ENCODE data around the gene SYT2. TPM values are rescaled to one million over a fixed set of nuclear protein-coding genes. Genes with fewer than 3 reads are reported as not detected.

SYT2 gene
- total RNA-seq, 1 experiment from 2014 or later = 12.1 TPM

DNA sequence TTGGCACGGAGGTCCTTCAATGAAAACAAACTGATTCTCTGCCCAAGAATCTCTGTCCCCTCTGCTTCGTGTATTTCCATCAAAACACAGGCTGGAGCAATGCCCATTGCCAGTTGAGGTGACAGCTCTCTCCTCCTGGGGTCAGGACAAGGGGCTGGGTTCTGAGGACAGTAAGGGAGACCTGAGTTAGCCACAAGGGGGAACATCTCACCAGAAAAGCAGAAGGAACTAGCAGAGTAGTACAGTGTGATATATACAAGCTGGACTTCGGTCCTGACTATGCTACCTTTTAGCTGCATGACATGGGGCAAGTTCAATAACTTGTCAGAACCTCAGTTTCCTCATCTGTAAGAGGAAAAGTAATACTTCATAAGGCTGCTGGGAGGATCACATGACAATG lies 50.3 kb downstream of the SYT2 start (continued):
- TF ChIP-seq, protein P1, sequence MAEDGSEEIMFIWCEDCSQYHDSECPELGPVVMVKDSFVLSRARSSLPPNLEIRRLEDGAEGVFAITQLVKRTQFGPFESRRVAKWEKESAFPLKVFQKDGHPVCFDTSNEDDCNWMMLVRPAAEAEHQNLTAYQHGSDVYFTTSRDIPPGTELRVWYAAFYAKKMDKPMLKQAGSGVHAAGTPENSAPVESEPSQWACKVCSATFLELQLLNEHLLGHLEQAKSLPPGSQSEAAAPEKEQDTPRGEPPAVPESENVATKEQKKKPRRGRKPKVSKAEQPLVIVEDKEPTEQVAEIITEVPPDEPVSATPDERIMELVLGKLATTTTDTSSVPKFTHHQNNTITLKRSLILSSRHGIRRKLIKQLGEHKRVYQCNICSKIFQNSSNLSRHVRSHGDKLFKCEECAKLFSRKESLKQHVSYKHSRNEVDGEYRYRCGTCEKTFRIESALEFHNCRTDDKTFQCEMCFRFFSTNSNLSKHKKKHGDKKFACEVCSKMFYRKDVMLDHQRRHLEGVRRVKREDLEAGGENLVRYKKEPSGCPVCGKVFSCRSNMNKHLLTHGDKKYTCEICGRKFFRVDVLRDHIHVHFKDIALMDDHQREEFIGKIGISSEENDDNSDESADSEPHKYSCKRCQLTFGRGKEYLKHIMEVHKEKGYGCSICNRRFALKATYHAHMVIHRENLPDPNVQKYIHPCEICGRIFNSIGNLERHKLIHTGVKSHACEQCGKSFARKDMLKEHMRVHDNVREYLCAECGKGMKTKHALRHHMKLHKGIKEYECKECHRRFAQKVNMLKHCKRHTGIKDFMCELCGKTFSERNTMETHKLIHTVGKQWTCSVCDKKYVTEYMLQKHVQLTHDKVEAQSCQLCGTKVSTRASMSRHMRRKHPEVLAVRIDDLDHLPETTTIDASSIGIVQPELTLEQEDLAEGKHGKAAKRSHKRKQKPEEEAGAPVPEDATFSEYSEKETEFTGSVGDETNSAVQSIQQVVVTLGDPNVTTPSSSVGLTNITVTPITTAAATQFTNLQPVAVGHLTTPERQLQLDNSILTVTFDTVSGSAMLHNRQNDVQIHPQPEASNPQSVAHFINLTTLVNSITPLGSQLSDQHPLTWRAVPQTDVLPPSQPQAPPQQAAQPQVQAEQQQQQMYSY (CRISPR knock-in tag; IDR thresholded peaks at IDR 0.05) = no peak
- no peak for TF ChIP-seq SMAD4 (CRISPR knock-in tag; IDR thresholded peaks at IDR 0.05)
- TF ChIP-seq NFATC4 (CRISPR knock-in tag; IDR thresholded peaks at IDR 0.05) = no peak
- no peak for TF ChIP-seq ZNF416 (CRISPR knock-in tag; IDR thresholded peaks at IDR 0.05)
- no peak for TF ChIP-seq ZNF121 (CRISPR knock-in tag; IDR thresholded peaks at IDR 0.05)
- no peak for TF ChIP-seq JUN (CRISPR knock-in tag; IDR thresholded peaks at IDR 0.05)

DNA sequence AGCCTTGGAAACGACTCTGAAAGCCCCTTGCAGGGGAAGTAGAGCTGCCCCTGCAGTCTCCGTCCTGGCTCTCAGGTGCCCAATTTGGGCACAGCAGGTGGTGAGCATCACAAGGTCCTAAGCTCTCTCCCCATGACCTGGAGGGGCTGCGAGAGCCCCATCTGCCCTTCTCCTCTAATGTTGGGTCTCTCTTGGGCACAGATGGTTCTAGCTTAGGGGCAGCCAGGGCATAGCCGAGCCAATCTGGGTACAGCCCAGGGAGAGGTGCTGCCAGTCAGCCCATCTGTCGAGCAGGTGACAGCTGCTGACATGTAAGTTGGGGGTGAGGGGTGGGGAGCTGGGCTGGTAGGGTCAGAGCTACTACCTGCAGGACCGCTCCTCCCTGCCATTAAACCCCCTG lies 50.7 kb downstream of the SYT2 start:
- H3K9me3 Mint-ChIP-seq = no peaks in the 10 kb centered on the region
- TF ChIP-seq ATF1 (CRISPR knock-in tag; IDR thresholded peaks at IDR 0.05) = no peak
- ChIA-PET CTCF (interaction anchor here (0.5 to 6.0 kb wide), 28 partner anchors 9 to 381 kb away, joined by 3 to 150 read pairs (median 4); partner anchors contain the start of genes PPP1R12B and SYT2), POLR2A (no interaction called here)
- H3K4me1 Mint-ChIP-seq = peaks cover 9% of the 10 kb centered on the region; the same call in 1 of the 2 replicates
- H3K36me3 Mint-ChIP-seq = no peaks in the 10 kb centered on the region
- no peak overlapping the region for H3K27ac Mint-ChIP-seq
- DNase-seq (ENCODE audit: low spot score) (no peak), ATAC-seq (no peak)
- peaks cover 3% of the 10 kb centered on the region; the same call in 1 of the 2 replicates for H3K27me3 Mint-ChIP-seq (ENCODE audit: low read depth)
- no peak overlapping the region for H3K4me3 Mint-ChIP-seq

DNA sequence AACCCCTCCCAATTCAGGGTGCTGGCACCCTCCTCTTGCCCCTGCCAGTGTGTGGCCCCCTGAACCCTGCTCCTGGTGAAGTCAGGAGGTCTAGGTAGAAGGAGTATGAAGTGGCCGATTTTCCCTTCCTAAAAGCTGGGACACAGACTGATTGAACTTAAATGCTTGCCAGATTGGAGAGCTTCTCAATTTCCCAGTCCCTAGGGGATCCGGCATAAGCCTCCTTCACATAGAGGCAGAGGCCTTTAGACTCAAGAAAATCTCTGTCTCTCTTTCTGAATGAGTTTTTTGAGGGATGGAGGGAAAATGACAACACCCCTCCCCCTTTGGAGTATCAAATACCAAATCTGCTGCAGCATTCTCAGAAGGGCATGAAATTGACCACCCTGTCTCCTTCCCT lies 51.5 kb downstream of the SYT2 start:
- Mint-ChIP-seq H3K36me3 (no peaks in the 10 kb centered on the region), H3K4me1 (peaks cover 9% of the 10 kb centered on the region; the same call in 1 of the 2 replicates), H3K4me3 (no peak overlapping the region), H3K27me3 (ENCODE audit: low read depth) (no peaks in the 10 kb centered on the region), H3K27ac (no peak overlapping the region), H3K9me3 (no peaks in the 10 kb centered on the region)
- CTCF ChIA-PET = interaction anchor here (1.1 to 6.0 kb wide), 13 partner anchors 11 to 381 kb away, joined by 3 to 150 read pairs (median 8); partner anchors contain the start of gene SYT2
- DNase-seq (ENCODE audit: low spot score) = no peak
- ATAC-seq = no peak
- POLR2A ChIA-PET = no interaction called here
- no peak for TF ChIP-seq ZNF263 (CRISPR knock-in tag; IDR thresholded peaks at IDR 0.05; ENCODE audit: low read depth)
- TF ChIP-seq, protein P2, sequence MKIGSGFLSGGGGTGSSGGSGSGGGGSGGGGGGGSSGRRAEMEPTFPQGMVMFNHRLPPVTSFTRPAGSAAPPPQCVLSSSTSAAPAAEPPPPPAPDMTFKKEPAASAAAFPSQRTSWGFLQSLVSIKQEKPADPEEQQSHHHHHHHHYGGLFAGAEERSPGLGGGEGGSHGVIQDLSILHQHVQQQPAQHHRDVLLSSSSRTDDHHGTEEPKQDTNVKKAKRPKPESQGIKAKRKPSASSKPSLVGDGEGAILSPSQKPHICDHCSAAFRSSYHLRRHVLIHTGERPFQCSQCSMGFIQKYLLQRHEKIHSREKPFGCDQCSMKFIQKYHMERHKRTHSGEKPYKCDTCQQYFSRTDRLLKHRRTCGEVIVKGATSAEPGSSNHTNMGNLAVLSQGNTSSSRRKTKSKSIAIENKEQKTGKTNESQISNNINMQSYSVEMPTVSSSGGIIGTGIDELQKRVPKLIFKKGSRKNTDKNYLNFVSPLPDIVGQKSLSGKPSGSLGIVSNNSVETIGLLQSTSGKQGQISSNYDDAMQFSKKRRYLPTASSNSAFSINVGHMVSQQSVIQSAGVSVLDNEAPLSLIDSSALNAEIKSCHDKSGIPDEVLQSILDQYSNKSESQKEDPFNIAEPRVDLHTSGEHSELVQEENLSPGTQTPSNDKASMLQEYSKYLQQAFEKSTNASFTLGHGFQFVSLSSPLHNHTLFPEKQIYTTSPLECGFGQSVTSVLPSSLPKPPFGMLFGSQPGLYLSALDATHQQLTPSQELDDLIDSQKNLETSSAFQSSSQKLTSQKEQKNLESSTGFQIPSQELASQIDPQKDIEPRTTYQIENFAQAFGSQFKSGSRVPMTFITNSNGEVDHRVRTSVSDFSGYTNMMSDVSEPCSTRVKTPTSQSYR (CRISPR knock-in tag; IDR thresholded peaks at IDR 0.05) = no peak
- no peak for TF ChIP-seq ZNF219 (CRISPR knock-in tag; IDR thresholded peaks at IDR 0.05; ENCODE audit: borderline replicate concordance)
- no peak for TF ChIP-seq ZNF121 (CRISPR knock-in tag; IDR thresholded peaks at IDR 0.05)
- no peak for TF ChIP-seq MXD4 (CRISPR knock-in tag; IDR thresholded peaks at IDR 0.05; ENCODE audit: borderline replicate concordance)
- no peak for TF ChIP-seq NR3C1 (CRISPR knock-in tag; conservative IDR thresholded peaks at IDR 0.05; ENCODE audit: low read depth)
- no peak for TF ChIP-seq ZNF138 (CRISPR knock-in tag; conservative IDR thresholded peaks at IDR 0.05)
- TF ChIP-seq, protein P3, sequence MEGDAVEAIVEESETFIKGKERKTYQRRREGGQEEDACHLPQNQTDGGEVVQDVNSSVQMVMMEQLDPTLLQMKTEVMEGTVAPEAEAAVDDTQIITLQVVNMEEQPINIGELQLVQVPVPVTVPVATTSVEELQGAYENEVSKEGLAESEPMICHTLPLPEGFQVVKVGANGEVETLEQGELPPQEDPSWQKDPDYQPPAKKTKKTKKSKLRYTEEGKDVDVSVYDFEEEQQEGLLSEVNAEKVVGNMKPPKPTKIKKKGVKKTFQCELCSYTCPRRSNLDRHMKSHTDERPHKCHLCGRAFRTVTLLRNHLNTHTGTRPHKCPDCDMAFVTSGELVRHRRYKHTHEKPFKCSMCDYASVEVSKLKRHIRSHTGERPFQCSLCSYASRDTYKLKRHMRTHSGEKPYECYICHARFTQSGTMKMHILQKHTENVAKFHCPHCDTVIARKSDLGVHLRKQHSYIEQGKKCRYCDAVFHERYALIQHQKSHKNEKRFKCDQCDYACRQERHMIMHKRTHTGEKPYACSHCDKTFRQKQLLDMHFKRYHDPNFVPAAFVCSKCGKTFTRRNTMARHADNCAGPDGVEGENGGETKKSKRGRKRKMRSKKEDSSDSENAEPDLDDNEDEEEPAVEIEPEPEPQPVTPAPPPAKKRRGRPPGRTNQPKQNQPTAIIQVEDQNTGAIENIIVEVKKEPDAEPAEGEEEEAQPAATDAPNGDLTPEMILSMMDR (IDR thresholded peaks at IDR 0.05) = no peak
- TF ChIP-seq NR2C2 (CRISPR knock-in tag; IDR thresholded peaks at IDR 0.05) = no peak

All from WTC11 (cell line).